HEK293 (cell line): ENCODE data around the gene PDIA5.

ENCODE experiments used
- CTCF ChIA-PET: fragments of 350-600 bp; formaldehyde crosslinking; extraction: SDS; loops from one replicate; lab custom pipeline; 2021; ENCODE audit warnings: antibody characterized with exemption; lab: Yijun Ruan, JAX
- POLR2A ChIA-PET: fragments of 300-600 bp; formaldehyde crosslinking; extraction: SDS; loops from one replicate; lab custom pipeline; 2020; ENCODE audit warnings: antibody characterized with exemption, inconsistent platforms; lab: Yijun Ruan, JAX
- H3K27ac ChIP-seq: fragments of 200-500 bp; sonication (Bioruptor generic); 2 replicates; pipeline ENCODE4 v1.5.1; 2014; ENCODE audit warnings: low read depth, low read length, control low read depth, inconsistent platforms; ENCODE audit errors: extremely low read depth
- H3K36me3 ChIP-seq, 2 experiments: fragments of 200-500 bp in 1 of 2; sonication (Bioruptor generic) in 1 of 2; 1 replicate in 1 of 2; 2 replicates in 1 of 2; pipeline ENCODE4 v1.5.1; 2014 to 2017; ENCODE audit warnings: inconsistent platforms in 2 of 2, low read length in 2 of 2; ENCODE audit not compliant: control insufficient read depth in 2 of 2, insufficient read depth in 1 of 2
- H3K4me1 ChIP-seq: fragments of 200-500 bp; sonication (Bioruptor generic); 2 replicates; pipeline ENCODE4 v1.5.1; 2014; ENCODE audit warnings: mild to moderate bottlenecking, low read length, inconsistent platforms; ENCODE audit not compliant: control insufficient read depth, insufficient read depth
- H3K4me3 ChIP-seq: 2 replicates; pipeline ENCODE4 v1.5.1; 2011; ENCODE audit warnings: low read depth, mild to moderate bottlenecking, control low read depth, low read length, moderate library complexity
- H3K9me3 ChIP-seq: fragments of 200-500 bp; sonication (Bioruptor generic); 2 replicates; pipeline ENCODE4 v1.5.1; 2014; ENCODE audit warnings: low read depth, low read length, inconsistent platforms; ENCODE audit not compliant: control insufficient read depth, insufficient read depth
- EGR2 ChIP-seq: fragments of 450-650 bp; formaldehyde crosslinking; IDR thresholded peaks from 2 replicates; pipeline ENCODE4 v1.5.1; 2016; ENCODE audit warnings: low read depth, missing biosample characterization, missing genetic modification characterization
- FEZF1 ChIP-seq: fragments of 450-650 bp; formaldehyde crosslinking; IDR thresholded peaks from 2 replicates; pipeline ENCODE4 v1.5.1; 2016; ENCODE audit warnings: missing biosample characterization, missing genetic modification characterization
- GLIS1 ChIP-seq: fragments of 450-650 bp; formaldehyde crosslinking; IDR thresholded peaks from 2 replicates; pipeline ENCODE4 v1.5.1; 2016; ENCODE audit warnings: missing biosample characterization, missing genetic modification characterization
- KLF17 ChIP-seq: fragments of 450-650 bp; formaldehyde crosslinking; IDR thresholded peaks from 2 replicates; pipeline ENCODE4 v1.5.1; 2016; ENCODE audit warnings: missing biosample characterization, missing genetic modification characterization
- MYNN ChIP-seq: fragments of 450-650 bp; formaldehyde crosslinking; IDR thresholded peaks from 2 replicates; pipeline ENCODE4 v1.5.1; 2016; ENCODE audit warnings: missing biosample characterization, missing genetic modification characterization, borderline replicate concordance
- PRDM10 ChIP-seq: fragments of 450-650 bp; formaldehyde crosslinking; IDR thresholded peaks from 2 replicates; pipeline ENCODE4 v1.5.1; 2016; ENCODE audit warnings: missing biosample characterization, missing genetic modification characterization
- PRDM6 ChIP-seq: fragments of 450-650 bp; formaldehyde crosslinking; IDR thresholded peaks from 2 replicates; pipeline ENCODE4 v1.5.1; 2017; ENCODE audit warnings: missing biosample characterization, missing genetic modification characterization
- TCF7L2 ChIP-seq: IDR thresholded peaks from 2 replicates; pipeline ENCODE4 v1.6.1; 2011; ENCODE audit warnings: low read depth, mild to moderate bottlenecking, inconsistent platforms, low read length, moderate library complexity, borderline replicate concordance
- ZBTB11 ChIP-seq: fragments of 450-650 bp; formaldehyde crosslinking; conservative IDR thresholded peaks from 2 replicates; pipeline ENCODE4 v1.5.1; 2016; ENCODE audit warnings: low read depth, missing biosample characterization, missing genetic modification characterization
- ZBTB21 ChIP-seq: fragments of 450-650 bp; formaldehyde crosslinking; IDR thresholded peaks from 2 replicates; pipeline ENCODE4 v1.5.1; 2017; ENCODE audit warnings: missing biosample characterization, missing genetic modification characterization
- ZEB2 ChIP-seq: fragments of 450-650 bp; formaldehyde crosslinking; IDR thresholded peaks from 2 replicates; pipeline ENCODE4 v1.5.1; 2016; ENCODE audit warnings: missing biosample characterization, missing genetic modification characterization
- ZNF335 ChIP-seq: fragments of 450-650 bp; formaldehyde crosslinking; conservative IDR thresholded peaks from 2 replicates; pipeline ENCODE4 v1.5.1; 2016; ENCODE audit warnings: missing biosample characterization, missing genetic modification characterization
- ZNF341 ChIP-seq: fragments of 450-650 bp; formaldehyde crosslinking; IDR thresholded peaks from 2 replicates; pipeline ENCODE4; 2016; ENCODE audit warnings: low read depth, missing biosample characterization, missing genetic modification characterization
- ZNF423 ChIP-seq: fragments of 450-650 bp; formaldehyde crosslinking; IDR thresholded peaks from 2 replicates; pipeline ENCODE4 v1.5.1; 2016; ENCODE audit warnings: missing biosample characterization, missing genetic modification characterization
- ZNF600 ChIP-seq: fragments of 450-650 bp; formaldehyde crosslinking; IDR thresholded peaks from 2 replicates; pipeline ENCODE4 v1.5.1; 2016; ENCODE audit warnings: missing biosample characterization, missing genetic modification characterization
- ZNF645 ChIP-seq: fragments of 450-650 bp; formaldehyde crosslinking; IDR thresholded peaks from 2 replicates; pipeline ENCODE4; 2016; ENCODE audit warnings: missing biosample characterization, missing genetic modification characterization
- ZNF660 ChIP-seq: fragments of 450-650 bp; IDR thresholded peaks from 2 replicates; pipeline ENCODE4 v1.5.1; 2018; ENCODE audit warnings: missing biosample characterization, mild to moderate bottlenecking, missing genetic modification characterization
- ZSCAN18 ChIP-seq: fragments of 450-650 bp; formaldehyde crosslinking; IDR thresholded peaks from 2 replicates; pipeline ENCODE4 v1.5.1; 2016; ENCODE audit warnings: missing biosample characterization, missing genetic modification characterization

The PDIA5 gene

GRCh38 chr3:123140550-123140949 is 73.7 kb downstream of the PDIA5 start (continued):
- no peak for TF ChIP-seq MYNN
- no peak for TF ChIP-seq ZNF645 (tag by site-specific recombination)
- TF ChIP-seq ZNF341 (tag by site-specific recombination) = no peak
- TF ChIP-seq ZNF335 (tag by site-specific recombination) = no peak
- TF ChIP-seq, all 188 proteins: peak for 0

- Histone ChIP-seq H3K9me3 (no peaks in the 10 kb centered on the region), H3K27ac (no peak overlapping the region), H3K36me3 (peaks cover 0 to 31% of the 10 kb centered on the region in 2 experiments; a peak in 1 of 3 replicates), H3K4me3 (no peak overlapping the region), H3K4me1 (peaks cover 4% of the 10 kb centered on the region; the same call in 1 of the 2 replicates)
- ChIA-PET POLR2A (no interaction called here), CTCF (interaction anchor here (0.6 kb wide), 1 partner anchor 881 kb away, joined by 3 read pairs; no protein-coding TSS in a partner anchor)
- peak; percentile 88 for TF ChIP-seq GLIS1 (tag by site-specific recombination)
- no peak for TF ChIP-seq ZNF600 (tag by site-specific recombination)
These were observed 74.5 kb downstream of the PDIA5 start for GRCh38 chr3:123141276-123141675.

GRCh38 chr3:123143669-123144411 is 77.0 kb downstream of the PDIA5 start:
- Histone ChIP-seq H3K36me3 (peaks cover 0 to 53% of the 10 kb centered on the region in 2 experiments; a peak in 1 of 3 replicates), H3K9me3 (no peaks in the 10 kb centered on the region), H3K4me3 (no peak overlapping the region), H3K27ac (no peak overlapping the region), H3K4me1 (peaks cover 4% of the 10 kb centered on the region; the same call in 1 of the 2 replicates)
- POLR2A ChIA-PET = interaction anchor here (0.5 kb wide), 1 partner anchor 23 kb away, joined by 3 read pairs; no protein-coding TSS in a partner anchor
- CTCF ChIA-PET = interaction anchor here (0.6 to 0.7 kb wide), 2 partner anchors 37 to 894 kb away, joined by 3 to 4 read pairs; no protein-coding TSS in a partner anchor
- TF ChIP-seq TCF7L2 = peak; percentile 53; the same call in 1 of the 2 replicates
- TF ChIP-seq ZNF660 (tag by site-specific recombination) = no peak
- TF ChIP-seq ZBTB21 (tag by site-specific recombination) = no peak
- TF ChIP-seq ZBTB11 (tag by site-specific recombination) = no peak
- TF ChIP-seq KLF17 (tag by site-specific recombination) = no peak
- 0 out of 2 replicates have a peak, but pooled peaks have one; percentile 52 for TF ChIP-seq ZEB2 (tag by site-specific recombination)
- no peak for TF ChIP-seq ZSCAN18 (tag by site-specific recombination)
- peak; percentile 84 for TF ChIP-seq ZNF423 (tag by site-specific recombination)
- peak; percentile 42; the same call in 1 of the 2 replicates for TF ChIP-seq PRDM6 (tag by site-specific recombination)
- peak; percentile 37; the same call in 1 of the 2 replicates for TF ChIP-seq FEZF1 (tag by site-specific recombination)
- TF ChIP-seq PRDM10 = 0 out of 2 replicates have a peak, but pooled peaks have one; percentile 23
- 0 out of 2 replicates have a peak, but pooled peaks have one; percentile 25 for TF ChIP-seq EGR2 (tag by site-specific recombination)
